ENCODE measurements around the gene RNF11. TPM values are rescaled to one million over a fixed set of nuclear protein-coding genes. Genes with fewer than 3 reads are reported as not detected.
A peak's percentile ranks its signal among the peaks of the same experiment; 100 is the strongest.

Gene RNF11
- total RNA-seq, 2 experiments from 2014 or later = 91.3 to 97.4 TPM

DNA sequence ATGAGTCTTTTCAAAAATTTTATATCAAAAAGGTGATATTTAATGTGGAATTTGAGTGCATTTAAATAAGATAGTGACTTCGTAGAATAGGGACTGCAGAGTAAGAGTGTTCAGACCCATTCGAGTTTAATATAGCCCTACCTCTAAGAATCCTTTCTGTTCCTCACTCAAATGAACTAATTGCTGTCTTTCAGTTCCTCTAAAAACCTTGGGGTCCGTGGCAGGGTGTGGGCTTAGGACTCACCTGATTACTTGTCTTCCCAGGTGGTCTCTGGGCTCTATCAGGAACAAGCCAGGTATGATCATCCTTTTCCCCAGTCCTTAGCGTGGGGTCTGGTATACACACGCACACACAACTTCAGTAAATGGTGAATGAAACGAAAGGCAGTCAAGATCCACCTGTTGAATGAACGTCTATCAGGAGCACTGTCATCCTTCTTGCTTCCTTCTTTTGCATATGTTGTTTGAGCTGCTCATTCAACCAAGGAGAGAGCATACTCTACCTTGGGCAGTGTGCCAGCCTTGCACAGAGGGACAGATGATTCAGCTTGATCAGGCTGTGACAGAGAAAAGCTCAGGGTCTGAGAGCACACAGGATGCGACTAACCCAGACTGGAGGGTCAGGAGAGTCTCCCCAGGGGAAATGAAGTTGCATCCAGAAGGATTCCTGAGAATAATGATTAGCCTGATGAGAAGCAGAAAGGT, 1.2 kb upstream of the RNF11 start:
- peak overlapping the region; percentile 94 for H3K4me3 Mint-ChIP-seq
- H3K36me3 ChIP-seq (ENCODE audit: insufficient read depth, low read length) = no peaks in the 10 kb centered on the region
- no peaks in the 10 kb centered on the region for H3K9me3 Mint-ChIP-seq
- ChIA-PET CTCF (interaction anchor here (1.5 to 1.7 kb wide), 3 partner anchors 43 to 62 kb away, joined by 4 read pairs; no protein-coding TSS in a partner anchor), POLR2A (interaction anchor here (0.6 to 2.6 kb wide), 12 partner anchors 9 to 644 kb away, joined by 3 to 20 read pairs (median 4); partner anchors contain the start of genes CDKN2C, EPS15 and FAF1)
- no peaks in the 10 kb centered on the region for H3K27me3 Mint-ChIP-seq
- peak overlapping the region; percentile 78 for H3K4me3 ChIP-seq (ENCODE audit: low read length)
- no peaks in the 10 kb centered on the region for H3K27me3 ChIP-seq (ENCODE audit: control insufficient read depth in 1 of 2, insufficient read depth in 2 of 2, low read length in 2 of 2)
- peak in 13 of 14 experiments; percentile 16 to 82 (median 55) for DNase-seq
- TF ChIP-seq, protein P1, sequence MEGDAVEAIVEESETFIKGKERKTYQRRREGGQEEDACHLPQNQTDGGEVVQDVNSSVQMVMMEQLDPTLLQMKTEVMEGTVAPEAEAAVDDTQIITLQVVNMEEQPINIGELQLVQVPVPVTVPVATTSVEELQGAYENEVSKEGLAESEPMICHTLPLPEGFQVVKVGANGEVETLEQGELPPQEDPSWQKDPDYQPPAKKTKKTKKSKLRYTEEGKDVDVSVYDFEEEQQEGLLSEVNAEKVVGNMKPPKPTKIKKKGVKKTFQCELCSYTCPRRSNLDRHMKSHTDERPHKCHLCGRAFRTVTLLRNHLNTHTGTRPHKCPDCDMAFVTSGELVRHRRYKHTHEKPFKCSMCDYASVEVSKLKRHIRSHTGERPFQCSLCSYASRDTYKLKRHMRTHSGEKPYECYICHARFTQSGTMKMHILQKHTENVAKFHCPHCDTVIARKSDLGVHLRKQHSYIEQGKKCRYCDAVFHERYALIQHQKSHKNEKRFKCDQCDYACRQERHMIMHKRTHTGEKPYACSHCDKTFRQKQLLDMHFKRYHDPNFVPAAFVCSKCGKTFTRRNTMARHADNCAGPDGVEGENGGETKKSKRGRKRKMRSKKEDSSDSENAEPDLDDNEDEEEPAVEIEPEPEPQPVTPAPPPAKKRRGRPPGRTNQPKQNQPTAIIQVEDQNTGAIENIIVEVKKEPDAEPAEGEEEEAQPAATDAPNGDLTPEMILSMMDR (IDR thresholded peaks at IDR 0.05) = no peak
- ATAC-seq (ENCODE audit: poor library complexity) = no peak
- peaks cover 29% of the 10 kb centered on the region for H3K4me1 ChIP-seq (ENCODE audit: insufficient read depth, low read length)
- H3K4me1 Mint-ChIP-seq (ENCODE audit: low read depth) = peaks cover 26% of the 10 kb centered on the region
- H3K36me3 Mint-ChIP-seq (ENCODE audit: low read depth) = peaks cover 7% of the 10 kb centered on the region
- H3K9me3 ChIP-seq (ENCODE audit: control insufficient read depth in 1 of 2, insufficient read depth in 1 of 2, low read length in 2 of 2) = no peaks in the 10 kb centered on the region
- peak overlapping the region; percentile 93 for H3K27ac Mint-ChIP-seq
- peak overlapping the region in 1 of 2 donors; percentile 82 for H3K27ac ChIP-seq (ENCODE audit: low read depth in 1 of 2, low read length in 2 of 2)
- intact Hi-C loops (cut with DNase I, micrococcal nuclease) = loop anchor here (5.0 to 10.0 kb wide), 6 partner anchors 37 to 642 kb away; partner anchors contain the start of genes EPS15 (in 1 of the 2), FAF1 (in 1 of the 2), NRDC (in 1 of the 2) and OSBPL9 (in 1 of the 2)

DNA sequence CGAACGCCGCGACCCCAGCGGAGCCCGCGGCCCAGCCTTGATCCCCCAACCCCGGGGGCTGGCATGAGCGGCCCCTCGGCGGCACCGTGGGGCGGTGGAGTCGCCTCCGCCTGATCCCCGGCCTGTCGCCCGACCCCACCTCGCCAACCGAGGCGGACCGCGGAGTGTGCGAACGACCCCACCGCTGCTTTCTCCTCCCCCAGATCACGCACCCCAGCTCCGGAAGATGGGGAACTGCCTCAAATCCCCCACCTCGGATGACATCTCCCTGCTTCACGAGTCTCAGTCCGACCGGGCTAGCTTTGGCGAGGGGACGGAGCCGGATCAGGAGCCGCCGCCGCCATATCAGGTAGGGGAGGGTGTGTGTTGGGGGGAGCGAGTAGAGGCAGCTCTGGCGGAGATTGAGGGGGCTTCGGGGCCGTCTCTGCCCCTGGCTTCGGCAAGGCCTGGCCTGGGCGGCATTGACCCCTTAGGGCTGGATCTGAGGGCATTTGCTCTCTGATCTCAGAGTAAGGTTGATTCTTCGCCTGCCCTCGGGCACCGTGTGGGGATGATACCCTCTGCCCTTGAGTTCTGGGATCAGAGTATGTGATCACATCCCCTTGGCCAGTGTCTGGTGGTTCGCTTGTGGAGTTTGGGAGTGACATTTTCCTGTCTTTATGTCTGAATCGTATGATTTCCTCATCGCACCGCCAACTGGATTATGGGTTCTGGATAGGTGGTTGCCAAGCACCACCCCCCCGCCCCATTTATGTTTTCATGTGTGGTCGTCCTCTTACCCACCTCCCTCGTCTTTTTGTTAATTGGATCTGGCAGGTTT, 668 bp downstream of the RNF11 start:
- ATAC-seq (ENCODE audit: poor library complexity) (peak; percentile 27), DNase-seq (peak; percentile 14 to 68 (median 35))
- Mint-ChIP-seq H3K4me1 (ENCODE audit: low read depth) (peaks cover 45% of the 10 kb centered on the region), H3K36me3 (ENCODE audit: low read depth) (peaks cover 7% of the 10 kb centered on the region), H3K4me3 (no peak overlapping the region), H3K27me3 (no peaks in the 10 kb centered on the region), H3K27ac (no peak overlapping the region), H3K9me3 (no peaks in the 10 kb centered on the region)
- Histone ChIP-seq H3K9me3 (ENCODE audit: control insufficient read depth in 1 of 2, insufficient read depth in 1 of 2, low read length in 2 of 2) (no peaks in the 10 kb centered on the region), H3K4me3 (ENCODE audit: low read length) (peak overlapping the region; percentile 78), H3K27me3 (ENCODE audit: control insufficient read depth in 1 of 2, insufficient read depth in 2 of 2, low read length in 2 of 2) (no peaks in the 10 kb centered on the region), H3K36me3 (ENCODE audit: insufficient read depth, low read length) (no peaks in the 10 kb centered on the region), H3K27ac (ENCODE audit: low read depth in 1 of 2, low read length in 2 of 2) (peak overlapping the region; percentile 57 to 83), H3K4me1 (ENCODE audit: insufficient read depth, low read length) (peaks cover 39% of the 10 kb centered on the region)
- intact Hi-C loops (cut with DNase I, micrococcal nuclease) = loop anchor here (2.0 to 10.0 kb wide), 7 partner anchors 36 to 641 kb away; partner anchors contain the start of genes FAF1 (in 2 of the 2), EPS15 (in 1 of the 2), NRDC (in 1 of the 2) and OSBPL9 (in 1 of the 2)
- TF ChIP-seq, protein P1 (IDR thresholded peaks at IDR 0.05) = no peak
- ChIA-PET POLR2A (interaction anchor here (0.6 to 2.6 kb wide), 15 partner anchors 10 to 643 kb away, joined by 3 to 20 read pairs (median 4); partner anchors contain the start of genes CDKN2C, EPS15 and FAF1), CTCF (interaction anchor here (1.0 to 1.7 kb wide), 3 partner anchors 24 to 47 kb away, joined by 3 to 4 read pairs (median 4); no protein-coding TSS in a partner anchor)

Data from CD4-positive, alpha-beta T cell (primary cell).